Osteocyte (in vitro differentiated cells): Measurements from ENCODE around the gene SUSD3. TPM values are rescaled to one million over a fixed set of nuclear protein-coding genes. Genes with fewer than 3 reads are reported as not detected.
"Not testable (repeated sequence)": the region's sequence is repeated elsewhere in the genome, so short reads cannot be mapped to it uniquely, and the experiment has no call there.

ENCODE experiments used
- DNase-seq: peaks from one replicate; pipeline ENCODE4 v3.0.0; 2021; ENCODE audit warnings: mixed read lengths; ENCODE audit not compliant: unreplicated experiment; ENCODE audit errors: extremely low spot score
- H3K27ac Mint-ChIP-seq: one replicate; pipeline ENCODE4 v1.8.0; 2021; ENCODE audit warnings: mild to moderate bottlenecking, mixed read lengths; ENCODE audit not compliant: unreplicated experiment
- H3K27me3 Mint-ChIP-seq: one replicate; pipeline ENCODE4 v1.8.0; 2021; ENCODE audit warnings: mixed read lengths; ENCODE audit not compliant: unreplicated experiment
- H3K36me3 Mint-ChIP-seq: one replicate; pipeline ENCODE4 v1.8.0; 2021; ENCODE audit warnings: mixed read lengths; ENCODE audit not compliant: unreplicated experiment
- H3K4me1 Mint-ChIP-seq: one replicate; pipeline ENCODE4 v1.8.0; 2021; ENCODE audit warnings: mixed read lengths; ENCODE audit not compliant: unreplicated experiment
- H3K4me3 Mint-ChIP-seq: one replicate; pipeline ENCODE4 v1.8.0; 2021; ENCODE audit warnings: mild to moderate bottlenecking, moderate library complexity, mixed read lengths; ENCODE audit not compliant: unreplicated experiment
- H3K9me3 Mint-ChIP-seq: one replicate; pipeline ENCODE4 v1.8.0; 2021; ENCODE audit warnings: mixed read lengths; ENCODE audit not compliant: unreplicated experiment
- CTCF ChIP-seq: fragments of 200-600 bp; sonication (generic); IDR thresholded peaks from 2 replicates; pipeline ENCODE4 v1.5.0; 2021; ENCODE audit warnings: antibody characterized with exemption, mild to moderate bottlenecking, moderate library complexity
- total RNA-seq: library from RNA; stranded (reverse); gene quantifications from 2 replicates; pipeline ENCODE4 v1.2.1, GENCODE V29; 2021

Gene SUSD3
- total RNA-seq, 1 donor from 2014 or later: not detected

GRCh38 chr9:93116072-93116961, 57.8 kb downstream of the SUSD3 start:
- no peak overlapping the region for H3K27ac Mint-ChIP-seq
- no peak for DNase-seq
- no peaks in the 10 kb centered on the region for H3K27me3 Mint-ChIP-seq
- H3K9me3 Mint-ChIP-seq: no peaks in the 10 kb centered on the region
- H3K4me1 Mint-ChIP-seq: peaks cover 8% of the 10 kb centered on the region
- H3K4me3 Mint-ChIP-seq: no peak overlapping the region
- peaks cover 3% of the 10 kb centered on the region for H3K36me3 Mint-ChIP-seq
- no peak for TF ChIP-seq CTCF

- not testable (repeated sequence) for H3K4me1 Mint-ChIP-seq, H3K4me3 Mint-ChIP-seq, H3K27ac Mint-ChIP-seq, H3K27me3 Mint-ChIP-seq, H3K36me3 Mint-ChIP-seq, DNase-seq, H3K9me3 Mint-ChIP-seq
These were observed 59.0 kb downstream of the SUSD3 start for GRCh38 chr9:93117521-93117920.

- Mint-ChIP-seq H3K4me3 (no peak overlapping the region), H3K4me1 (peaks cover 8% of the 10 kb centered on the region), H3K9me3 (no peaks in the 10 kb centered on the region), H3K27ac (no peak overlapping the region), H3K36me3 (peaks cover under 1% of the 10 kb centered on the region), H3K27me3 (no peaks in the 10 kb centered on the region)
- no peak for TF ChIP-seq CTCF
- no peak for DNase-seq
These were observed 59.7 kb downstream of the SUSD3 start for GRCh38 chr9:93117924-93118862.

- H3K4me3 Mint-ChIP-seq: no peak overlapping the region
- H3K27me3 Mint-ChIP-seq: no peaks in the 10 kb centered on the region
- no peak for DNase-seq
- H3K27ac Mint-ChIP-seq: no peak overlapping the region
- TF ChIP-seq CTCF: no peak
- H3K9me3 Mint-ChIP-seq: no peaks in the 10 kb centered on the region
- H3K4me1 Mint-ChIP-seq: peaks cover 8% of the 10 kb centered on the region
- H3K36me3 Mint-ChIP-seq: peaks cover 2% of the 10 kb centered on the region
These were observed 60.6 kb downstream of the SUSD3 start for GRCh38 chr9:93118863-93119702.

- DNase-seq: no peak
- Mint-ChIP-seq H3K27ac (peak overlapping the region; percentile 18), H3K4me3 (no peak overlapping the region), H3K36me3 (peaks cover 2% of the 10 kb centered on the region), H3K9me3 (no peaks in the 10 kb centered on the region), H3K4me1 (peaks cover 8% of the 10 kb centered on the region), H3K27me3 (no peaks in the 10 kb centered on the region)
- no peak for TF ChIP-seq CTCF
These were observed 61.1 kb downstream of the SUSD3 start for GRCh38 chr9:93119703-93119952.
